ENCODE results near the gene MKKS. TPM values are rescaled to one million over a fixed set of nuclear protein-coding genes. Genes with fewer than 3 reads are reported as not detected.

Gene MKKS
- total RNA-seq, 1 donor from 2014 or later: 27.2 TPM

GRCh38 chr20:10356628-10357027 is 77.4 kb downstream of the MKKS start:
- no peak for DNase-seq
- ATAC-seq (ENCODE audit: poor library complexity): no peak
- intact Hi-C loops (cut with DNase I): no loop called here

- intact Hi-C loops (cut with DNase I): no loop called here
- ATAC-seq (ENCODE audit: poor library complexity): no peak
Observed at GRCh38 chr20:10352934-10353824, 80.8 kb downstream of the MKKS start.

More at GRCh38 chr20:10352934-10353824, 80.8 kb downstream of the MKKS start:
- no peak for DNase-seq

Other genes starting within 250 kb of the MKKS start
- gene SNAP25, start 215.4 kb downstream of the MKKS start, total RNA-seq: not detected
- 2.6 TPM for gene SLX4IP, start 1.1 kb upstream of the MKKS start, total RNA-seq
- gene JAG1, start 239.8 kb upstream of the MKKS start, total RNA-seq: 22.1 TPM

Measured in Right ventricle myocardium superior (tissue), 1 donor.